Vagina (tissue), 2 donors: ENCODE results near the gene DACT2.
"Not testable (repeated sequence)": the region's sequence is repeated elsewhere in the genome, so short reads cannot be mapped to it uniquely, and the experiment has no call there.

Source experiments
- CTCF ChIP-seq, 3 experiments: fragments of 450-650 bp in 2 of 3; fragments of 200-600 bp in 1 of 3; sonication (generic) in 1 of 3; IDR thresholded peaks; one replicate each; pipeline ENCODE4 v1.5.1; 2017 to 2019; ENCODE audit warnings: antibody characterized with exemption in 3 of 3, mild to moderate bottlenecking in 2 of 3, moderate library complexity in 2 of 3
- POLR2A ChIP-seq, 2 donors: fragments of 450-650 bp; IDR thresholded peaks; one replicate each; pipeline ENCODE4 v1.6.1; 2017; ENCODE audit warnings: antibody characterized with exemption in 2 of 2, mild to moderate bottlenecking in 2 of 2, moderate library complexity in 2 of 2
- POLR2AphosphoS5 ChIP-seq, 2 donors: sonication (generic); formaldehyde crosslinking; IDR thresholded peaks; one replicate each; pipeline ENCODE4 v1.9.0; 2017; ENCODE audit warnings: antibody characterized with exemption in 2 of 2, mild to moderate bottlenecking in 2 of 2, low read depth in 1 of 2; ENCODE audit not compliant: insufficient read depth in 1 of 2

- TF ChIP-seq CTCF (IDR thresholded peaks at IDR 0.05); POLR2A (IDR thresholded peaks at IDR 0.05); POLR2AphosphoS5 (IDR thresholded peaks at IDR 0.05; ENCODE audit: insufficient read depth in 1 of 2, low read depth in 1 of 2): not testable (repeated sequence)
These were observed 38.3 kb downstream of the DACT2 start for GRCh38 chr6:168281314-168281713.
